Right lobe of liver (tissue), 6 donors: Measurements from ENCODE around the gene GPER1. TPM values are rescaled to one million over a fixed set of nuclear protein-coding genes. Genes with fewer than 3 reads are reported as not detected.

ENCODE experiments used
- ATAC-seq, 4 donors: fragments of 200-7000 bp; cut with Tn5 transposase; one replicate each; pipeline ENCODE4 v1.9.1; 2020; ENCODE audit warnings: mild to moderate bottlenecking in 4 of 4, moderate library complexity in 4 of 4
- DNase-seq, 3 donors: peaks; one replicate each; pipeline ENCODE4 v3.0.0-alpha.2; 2020
- H3K27ac ChIP-seq, 3 donors: fragments of 200-600 bp; one replicate each; pipeline ENCODE4 v1.8.0; 2022
- H3K27me3 ChIP-seq, 2 donors: fragments of 200-600 bp; one replicate each; pipeline ENCODE4 v1.8.0; 2022
- H3K36me3 ChIP-seq, 4 donors: fragments of 200-600 bp; sonication (generic) in 1 of 4; one replicate each; pipeline versions ENCODE4 v1.5.1 to v1.8.0; 2017 to 2022; ENCODE audit warnings: control low read depth in 1 of 4
- H3K4me1 ChIP-seq, 4 donors: fragments of 200-600 bp; sonication (generic) in 1 of 4; one replicate each; pipeline versions ENCODE4 v1.5.1 to v1.8.0; 2017 to 2022; ENCODE audit warnings: control low read depth in 1 of 4
- H3K4me3 ChIP-seq, 3 donors: fragments of 200-600 bp; one replicate each; pipeline ENCODE4 v1.8.0; 2022
- H3K9me3 ChIP-seq, 4 donors: fragments of 200-600 bp; sonication (generic) in 1 of 4; one replicate each; pipeline versions ENCODE4 v1.5.1 to v1.8.0; 2017 to 2022; ENCODE audit warnings: control low read depth in 1 of 4
- POLR2A ChIP-seq: fragments of 450-650 bp; IDR thresholded peaks from one replicate; pipeline ENCODE4 v1.6.1; 2017; ENCODE audit warnings: antibody characterized with exemption, mild to moderate bottlenecking
- WGBS: methylation state at CpG from one replicate; pipeline ENCODE4 v1.1.6; 2018; ENCODE audit warnings: low coverage, low lambda C conversion rate; ENCODE audit not compliant: insufficient coverage; ENCODE audit errors: missing lambda C conversion rate; 5-methylcytosine and 5-hydroxymethylcytosine counted together
- intact Hi-C, 2 donors: fragments of 100-400 bp; cut with DNase I; formaldehyde crosslinking; loops; one replicate each; pipeline versions ENCODE4 v1.11.2 to v1.14.1; 2022
- total RNA-seq, 6 experiments: library from RNA; depleted of rRNA in 2 of 6; stranded (reverse); fragments of >200 nt in 2 of 6; fragmentation: NEBNext Ultra II Directional in 3 of 6; extraction: Animal tissue kit (Norgen Biotek cat#: 25700) in 3 of 6; gene quantifications; one replicate each; pipeline versions ENCODE4 v1.1.0 to v1.2.4, GENCODE V29; 2016 to 2023
- TF ChIP-seq, protein P1 (sequence below), 4 donors: fragments of 200-600 bp in 3 of 4; fragments of 450-650 bp in 1 of 4; IDR thresholded peaks; one replicate each; pipeline versions ENCODE4 v1.5.1 to v1.8.0; 2016 to 2022; ENCODE audit warnings: antibody characterized with exemption in 4 of 4, mild to moderate bottlenecking in 2 of 4
- donor health status: DM: no; HTN: yes; CAD: no.
- donor health status: DM: no; HTN: no; CAD: no.
- donor health status: DM: no; HTN: no; CAD: no.
- donor health status: DM: no; HTN: yes; CAD: no.
- donor health status: DM: no; HTN: yes; CAD: no.

The GPER1 gene
- total RNA-seq, 6 experiments from 2014 or later: 7.0 to 26.4 (median 11.9) TPM

- Histone ChIP-seq H3K36me3 (no peaks in the 10 kb centered on the region), H3K9me3 (no peaks in the 10 kb centered on the region), H3K4me3 (no peak overlapping the region), H3K27me3 (no peaks in the 10 kb centered on the region), H3K27ac (peak overlapping the region in 2 of 3 donors; percentile 84 to 89), H3K4me1 (peaks cover 0 to 30% (median 16%) of the 10 kb centered on the region in 4 donors)
- DNase-seq: peak in 1 of 3 donors; percentile 53
- WGBS: 67% methylated on average over 4 of the region's 21 CpGs
- intact Hi-C loops: no loop called here
- no peak for TF ChIP-seq POLR2A
- TF ChIP-seq, protein P1, sequence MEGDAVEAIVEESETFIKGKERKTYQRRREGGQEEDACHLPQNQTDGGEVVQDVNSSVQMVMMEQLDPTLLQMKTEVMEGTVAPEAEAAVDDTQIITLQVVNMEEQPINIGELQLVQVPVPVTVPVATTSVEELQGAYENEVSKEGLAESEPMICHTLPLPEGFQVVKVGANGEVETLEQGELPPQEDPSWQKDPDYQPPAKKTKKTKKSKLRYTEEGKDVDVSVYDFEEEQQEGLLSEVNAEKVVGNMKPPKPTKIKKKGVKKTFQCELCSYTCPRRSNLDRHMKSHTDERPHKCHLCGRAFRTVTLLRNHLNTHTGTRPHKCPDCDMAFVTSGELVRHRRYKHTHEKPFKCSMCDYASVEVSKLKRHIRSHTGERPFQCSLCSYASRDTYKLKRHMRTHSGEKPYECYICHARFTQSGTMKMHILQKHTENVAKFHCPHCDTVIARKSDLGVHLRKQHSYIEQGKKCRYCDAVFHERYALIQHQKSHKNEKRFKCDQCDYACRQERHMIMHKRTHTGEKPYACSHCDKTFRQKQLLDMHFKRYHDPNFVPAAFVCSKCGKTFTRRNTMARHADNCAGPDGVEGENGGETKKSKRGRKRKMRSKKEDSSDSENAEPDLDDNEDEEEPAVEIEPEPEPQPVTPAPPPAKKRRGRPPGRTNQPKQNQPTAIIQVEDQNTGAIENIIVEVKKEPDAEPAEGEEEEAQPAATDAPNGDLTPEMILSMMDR (IDR thresholded peaks at IDR 0.05): no peak
- no peak for ATAC-seq
Observed at GRCh38 chr7:1103789-1104515, 16.0 kb downstream of the GPER1 start.

- TF ChIP-seq, protein P1 (IDR thresholded peaks at IDR 0.05): no peak
- TF ChIP-seq POLR2A: no peak
- DNase-seq (no peak), ATAC-seq (no peak)
- H3K27ac ChIP-seq: no peak overlapping the region
- H3K4me1 ChIP-seq: peaks cover 0 to 30% (median 16%) of the 10 kb centered on the region in 4 donors
- H3K27me3 ChIP-seq: no peaks in the 10 kb centered on the region
- intact Hi-C loops: no loop called here
- no peaks in the 10 kb centered on the region for H3K9me3 ChIP-seq
- no peak overlapping the region for H3K4me3 ChIP-seq
- 81% methylated on average over 8 of the region's 13 CpGs for WGBS
- no peaks in the 10 kb centered on the region for H3K36me3 ChIP-seq
Observed at GRCh38 chr7:1104516-1105179, 16.7 kb downstream of the GPER1 start.

GRCh38 chr7:1105189-1105588 is 17.3 kb downstream of the GPER1 start:
- intact Hi-C loops: no loop called here
- ATAC-seq (no peak), DNase-seq (no peak)
- H3K9me3 ChIP-seq: no peaks in the 10 kb centered on the region
- 88% methylated on average over 5 of the region's 11 CpGs for WGBS
- no peak overlapping the region for H3K4me3 ChIP-seq
- no peaks in the 10 kb centered on the region for H3K27me3 ChIP-seq
- TF ChIP-seq, protein P1 (IDR thresholded peaks at IDR 0.05): no peak
- TF ChIP-seq POLR2A: no peak
- H3K27ac ChIP-seq: no peak overlapping the region
- peaks cover 0 to 30% (median 16%) of the 10 kb centered on the region in 4 donors for H3K4me1 ChIP-seq
- H3K36me3 ChIP-seq: no peaks in the 10 kb centered on the region

DNA sequence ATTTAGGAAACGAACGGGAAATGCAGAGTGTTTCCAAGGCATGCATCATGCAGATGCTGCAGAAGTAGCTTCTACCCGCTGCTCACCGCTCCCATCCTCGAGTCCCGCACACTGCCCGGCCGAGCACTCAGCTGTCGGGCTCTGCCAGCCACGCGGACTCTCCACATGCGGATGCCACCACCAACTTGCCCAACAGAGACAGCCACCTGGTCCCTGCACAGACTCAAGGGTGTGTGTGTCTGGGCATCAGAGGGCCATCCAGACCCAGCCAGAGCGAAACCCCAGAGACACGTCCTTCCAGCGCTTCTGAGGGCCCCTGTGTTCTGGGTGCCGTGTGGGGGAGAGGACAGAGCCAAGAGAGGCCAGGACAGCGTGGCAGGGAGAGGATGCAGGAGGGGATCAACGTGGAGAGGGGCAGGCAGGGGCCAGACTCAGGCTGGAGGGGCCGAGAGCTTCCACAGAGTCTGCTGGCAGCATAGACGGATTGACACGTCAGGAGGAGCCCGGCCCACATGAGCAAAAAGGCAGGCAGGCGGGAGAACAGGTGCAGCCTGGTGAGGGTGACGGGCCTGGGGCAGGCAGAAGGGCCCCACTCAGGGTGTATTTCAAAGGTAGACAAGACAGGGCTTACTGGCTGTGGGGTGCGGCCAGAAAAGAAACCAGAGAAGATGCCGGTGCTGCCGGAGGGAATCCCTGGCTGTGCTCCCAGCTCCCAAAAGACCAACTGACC is 18.3 kb downstream of the GPER1 start:
- no peaks in the 10 kb centered on the region for H3K27me3 ChIP-seq
- TF ChIP-seq, protein P1 (IDR thresholded peaks at IDR 0.05): no peak
- TF ChIP-seq POLR2A: no peak
- ATAC-seq (no peak), DNase-seq (no peak)
- H3K36me3 ChIP-seq: no peaks in the 10 kb centered on the region
- peaks cover 0 to 26% (median 15%) of the 10 kb centered on the region in 4 donors for H3K4me1 ChIP-seq
- H3K9me3 ChIP-seq: no peaks in the 10 kb centered on the region
- intact Hi-C loops: no loop called here
- 80% methylated on average over 8 of the region's 27 CpGs for WGBS
- no peak overlapping the region for H3K4me3 ChIP-seq
- H3K27ac ChIP-seq: no peak overlapping the region
